ENCODE data around the gene FOXP1.

GRCh38 chr3:71218508-71218907 lies 365.0 kb downstream of the FOXP1 start:
- no peak for TF ChIP-seq POLR2A (IDR thresholded peaks at IDR 0.05; ENCODE audit: low read depth, low read length)
- TF ChIP-seq PAX5 (IDR thresholded peaks at IDR 0.05; ENCODE audit: insufficient read depth, low read length, severe bottlenecking): no peak
- TF ChIP-seq POLR2AphosphoS5 (IDR thresholded peaks at IDR 0.05; ENCODE audit: low read depth, low read length): no peak
- TF ChIP-seq SPI1 (IDR thresholded peaks at IDR 0.05; ENCODE audit: low read depth, low read length): no peak
- no peak for TF ChIP-seq POU2F2 (IDR thresholded peaks at IDR 0.05; ENCODE audit: low read depth, low read length)
- TF ChIP-seq TAF1 (IDR thresholded peaks at IDR 0.05; ENCODE audit: low read depth, low read length): no peak
